HG03066 (cell line): Measurements from ENCODE around the gene BICC1.

Source experiments
- ATAC-seq: cut with Tn5 transposase; IDR thresholded peaks from one replicate; pipeline ENCODE4 v1.9.1; 2021; ENCODE audit warnings: low read depth; ENCODE audit not compliant: unreplicated experiment

Gene BICC1

DNA sequence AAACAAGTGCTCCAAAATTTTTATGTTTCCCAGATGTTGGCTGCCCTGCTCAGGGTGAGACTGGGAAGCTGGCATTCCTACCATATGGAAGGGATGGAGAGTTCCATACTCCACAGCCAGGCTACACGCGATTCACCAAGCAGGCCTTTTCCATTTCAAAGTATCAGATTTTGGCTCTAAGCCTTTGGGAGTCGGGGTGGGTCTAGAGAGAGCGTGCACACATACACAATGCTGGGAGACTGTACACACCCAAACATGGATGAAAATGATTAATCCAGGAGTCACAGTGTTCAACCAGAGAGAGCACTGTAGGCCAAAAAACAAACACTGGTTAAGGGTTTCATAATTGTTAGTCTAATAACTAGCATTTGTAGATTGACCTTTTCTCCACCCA is 295.0 kb downstream of the BICC1 start:
- ATAC-seq = no peak

DNA sequence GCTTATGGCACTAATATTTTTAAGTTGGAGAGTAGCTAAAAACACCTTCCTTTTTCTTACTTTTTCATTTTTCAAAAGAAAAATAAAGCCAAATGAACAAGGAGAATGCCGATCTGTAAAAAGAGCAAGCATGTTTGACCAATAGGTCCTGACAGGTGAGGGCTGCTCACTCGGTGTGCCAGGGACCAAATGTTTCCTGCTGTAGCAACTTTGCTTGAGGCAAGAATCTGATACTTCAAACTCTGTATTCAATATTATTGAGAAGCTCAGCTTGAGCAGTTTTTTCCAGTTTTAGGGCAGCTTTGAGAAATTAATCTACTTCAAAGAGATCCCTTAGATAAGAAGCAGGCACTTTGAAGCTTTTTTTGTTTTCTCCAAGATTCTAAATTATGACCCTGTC is 298.1 kb downstream of the BICC1 start:
- ATAC-seq = no peak

DNA sequence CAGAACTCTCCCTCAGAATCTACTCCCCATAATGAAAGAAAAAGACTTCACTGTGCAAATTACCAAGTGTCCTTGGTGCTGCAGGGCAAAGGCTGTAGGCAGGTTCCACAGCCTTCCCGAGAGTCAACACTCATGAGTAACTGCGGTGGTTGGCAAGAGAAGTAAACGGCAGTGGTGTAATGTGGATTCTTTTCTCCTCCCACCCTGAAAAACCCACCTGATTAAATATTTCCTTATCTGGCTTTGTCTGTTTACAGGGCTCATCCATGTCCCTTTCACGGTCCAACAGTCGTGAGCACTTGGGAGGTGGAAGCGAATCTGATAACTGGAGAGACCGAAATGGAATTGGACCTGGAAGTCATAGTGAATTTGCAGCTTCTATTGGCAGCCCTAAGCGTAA is 300.9 kb downstream of the BICC1 start:
- ATAC-seq = no peak

DNA sequence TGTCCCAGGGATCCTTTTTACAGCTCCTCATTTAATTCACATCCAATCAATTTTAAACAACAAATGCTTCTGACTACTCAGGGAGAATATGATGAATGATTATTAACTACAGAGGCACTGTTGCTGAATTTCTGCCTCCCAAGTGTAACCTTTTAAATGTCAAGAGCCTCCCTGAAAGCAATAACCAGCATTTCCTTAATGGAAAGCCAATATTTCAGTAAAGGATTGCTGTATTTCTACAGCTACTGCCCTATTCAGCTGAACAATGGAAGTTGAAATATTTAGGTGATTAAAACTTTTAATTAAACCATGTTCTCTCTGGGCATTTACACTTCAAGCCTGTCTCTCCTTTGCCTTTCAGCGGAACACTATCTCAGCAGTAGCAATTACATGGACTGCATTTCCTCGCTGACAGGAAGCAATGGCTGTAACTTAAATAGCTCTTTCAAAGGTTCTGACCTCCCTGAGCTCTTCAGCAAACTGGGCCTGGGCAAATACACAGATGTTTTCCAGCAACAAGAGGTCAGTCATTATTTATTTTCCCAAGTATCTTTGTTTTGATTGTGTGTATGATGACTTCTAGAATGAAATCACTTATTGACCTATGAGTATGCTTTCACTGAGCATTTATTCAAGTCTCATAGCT is 304.7 kb downstream of the BICC1 start:
- no peak for ATAC-seq

DNA sequence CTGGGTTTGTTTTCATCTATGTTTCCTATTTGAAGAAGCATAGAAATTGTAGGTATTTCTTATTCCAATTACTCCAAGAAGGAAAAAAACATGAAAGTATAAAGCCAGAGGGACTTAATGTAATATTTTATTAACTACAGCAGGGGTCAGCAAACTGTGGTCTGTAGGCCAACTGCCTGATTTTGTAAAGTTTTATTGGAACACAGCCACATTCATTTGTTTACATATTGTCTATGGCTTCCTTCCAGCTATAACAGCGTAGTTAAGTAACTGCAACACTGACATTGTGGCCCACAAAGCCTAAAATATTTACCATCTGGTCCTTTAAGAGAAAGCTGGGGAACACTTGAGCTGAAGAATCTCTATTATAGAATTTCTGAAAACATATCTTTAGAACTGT is 306.2 kb downstream of the BICC1 start:
- no peak for ATAC-seq

DNA sequence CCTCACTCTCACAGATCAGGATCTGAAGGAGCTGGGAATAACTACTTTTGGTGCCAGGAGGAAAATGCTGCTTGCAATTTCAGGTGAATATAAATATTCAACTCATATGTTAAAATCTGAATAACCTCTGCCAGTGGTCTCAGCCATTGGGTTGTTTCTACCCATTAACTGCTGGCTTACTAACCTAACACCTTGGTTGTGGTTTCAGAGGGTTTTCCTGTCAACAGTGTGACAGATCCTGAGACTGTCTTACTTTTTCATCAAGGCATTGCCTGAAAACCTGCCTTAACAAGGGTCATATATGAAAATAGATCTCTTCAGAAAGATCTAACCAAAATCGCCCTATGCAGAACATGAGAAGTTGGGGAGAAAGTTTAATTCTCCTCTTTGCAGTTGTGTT is 307.7 kb downstream of the BICC1 start:
- no peak for ATAC-seq

DNA sequence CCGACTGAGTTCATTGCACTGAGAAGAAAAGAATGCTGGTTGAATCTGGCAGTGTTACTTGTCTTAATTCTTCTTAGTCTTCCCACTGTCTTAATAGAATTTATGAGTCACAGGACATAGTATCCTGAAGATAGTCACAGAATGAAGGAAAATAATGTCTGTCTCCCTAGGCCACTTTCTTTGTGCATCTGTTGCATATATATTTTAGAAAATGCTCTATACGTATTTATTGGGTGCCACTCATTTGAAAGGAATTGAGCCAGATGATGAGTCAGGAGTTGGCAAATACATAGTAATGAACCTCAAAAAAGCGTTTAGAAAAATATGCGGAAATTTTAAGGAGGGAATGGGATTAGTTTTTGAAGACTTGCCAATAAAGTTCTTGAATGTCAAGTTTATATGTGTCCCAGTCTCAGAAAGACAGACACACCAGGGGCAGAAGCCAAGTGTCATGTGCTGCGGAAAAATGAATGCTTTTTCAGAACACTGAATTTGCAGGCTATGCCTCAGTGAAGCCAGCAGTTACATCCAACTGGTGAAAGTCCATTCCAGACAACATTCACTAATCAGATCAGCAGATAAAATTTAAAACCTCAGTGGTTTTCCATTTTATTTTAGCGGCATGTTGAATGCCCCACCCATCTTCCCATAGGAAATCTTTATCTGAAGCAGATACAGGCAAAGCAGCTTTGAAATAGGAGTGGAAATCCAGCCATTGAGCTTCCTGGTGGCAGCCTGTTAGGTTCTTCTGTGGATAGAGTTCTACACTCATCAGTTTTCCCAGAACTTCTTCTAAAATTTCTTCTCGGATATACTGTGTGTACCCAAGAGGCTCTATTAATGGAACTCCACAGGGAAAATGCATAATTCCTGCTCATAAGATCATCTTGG is 308.4 kb downstream of the BICC1 start:
- no peak for ATAC-seq

DNA sequence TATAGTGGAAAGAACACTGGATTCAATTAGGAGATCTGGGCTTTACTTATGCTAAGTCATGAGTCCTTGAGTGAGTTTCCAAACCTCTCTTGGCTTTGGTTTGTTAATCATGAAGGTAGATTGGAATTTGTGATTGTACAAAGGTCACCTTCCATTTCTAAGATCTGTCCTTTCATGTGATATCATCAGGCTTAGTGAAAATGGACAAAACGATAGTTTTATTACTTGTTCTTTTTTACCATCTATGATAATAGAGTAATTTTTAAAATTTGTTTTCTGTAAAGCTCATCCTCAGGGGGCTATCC is 309.0 kb downstream of the BICC1 start:
- ATAC-seq = no peak

DNA sequence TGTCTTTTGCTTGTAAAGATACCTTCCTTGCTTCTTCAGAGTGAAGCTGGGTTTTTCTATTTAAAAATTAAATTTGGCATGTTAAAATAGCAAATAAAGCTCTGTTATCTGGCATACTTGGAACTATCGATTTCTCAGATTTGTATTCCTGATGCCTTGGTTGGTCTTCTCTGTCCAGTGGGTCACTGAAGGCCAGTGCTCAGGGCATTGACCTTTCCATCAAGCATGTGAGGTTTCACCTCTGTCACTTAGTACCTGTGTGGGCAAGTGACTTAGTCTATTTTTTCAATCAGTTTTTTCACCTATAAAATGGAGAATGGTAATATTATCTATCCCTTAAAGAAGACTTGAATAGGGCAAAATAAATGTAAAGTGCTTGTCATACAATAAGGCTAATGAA is 311.3 kb downstream of the BICC1 start:
- no peak for ATAC-seq

DNA sequence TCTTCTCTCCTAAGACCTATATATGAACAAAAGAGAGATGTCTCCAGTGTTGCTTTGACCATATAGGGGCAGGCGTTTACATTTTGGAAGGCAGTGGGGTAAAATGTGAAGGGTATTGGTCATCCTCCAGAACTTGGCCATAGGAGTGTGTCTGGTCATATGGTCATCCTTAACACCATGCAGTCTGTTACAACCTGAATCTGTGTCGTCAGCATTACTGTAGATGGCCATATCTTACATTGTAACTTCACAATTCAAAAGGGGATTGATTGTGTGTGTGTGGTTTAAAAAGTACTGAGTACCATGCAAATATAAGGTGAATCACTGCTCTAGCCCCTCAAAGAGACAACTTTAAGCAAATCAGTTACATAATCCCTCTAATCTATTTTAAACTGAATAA is 311.7 kb downstream of the BICC1 start:
- no peak for ATAC-seq

DNA sequence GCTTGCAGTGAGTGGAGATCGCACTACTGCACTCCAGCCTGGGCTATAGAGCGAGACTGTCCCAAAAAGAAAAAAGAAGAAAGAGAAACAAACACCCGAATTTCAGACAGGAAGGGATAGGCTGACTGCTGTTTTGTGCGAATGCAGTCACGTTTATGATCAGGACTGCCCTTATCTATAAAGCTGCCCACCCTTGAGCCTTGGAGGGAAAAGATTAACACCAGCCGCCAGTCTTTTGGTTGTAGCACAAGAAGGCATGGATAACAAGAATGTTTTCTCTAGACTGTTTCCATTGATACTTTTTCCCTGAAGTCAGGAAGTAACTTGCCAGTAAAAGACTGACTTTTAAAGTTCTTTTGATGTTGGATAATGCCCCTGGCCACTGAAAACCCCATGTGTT is 314.0 kb downstream of the BICC1 start:
- no peak for ATAC-seq

DNA sequence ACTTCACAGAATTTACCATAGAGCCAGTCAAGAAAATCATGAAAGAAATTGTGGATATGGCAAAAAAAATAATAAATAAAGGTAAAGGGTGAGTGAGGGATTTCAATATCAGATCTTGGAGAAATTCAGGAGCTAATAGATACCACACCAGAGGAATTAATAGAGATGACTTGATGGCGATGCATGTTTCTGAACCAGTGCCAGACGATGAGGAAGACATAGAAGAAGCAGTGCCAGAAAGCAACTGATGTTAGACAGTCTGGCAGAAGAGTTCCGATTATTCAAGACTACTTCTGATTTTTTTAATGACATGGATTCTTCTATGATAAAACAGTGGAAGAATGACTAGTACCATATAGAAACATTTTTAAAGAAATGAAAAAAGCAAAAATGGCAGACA is 314.7 kb downstream of the BICC1 start:
- ATAC-seq = no peak

DNA sequence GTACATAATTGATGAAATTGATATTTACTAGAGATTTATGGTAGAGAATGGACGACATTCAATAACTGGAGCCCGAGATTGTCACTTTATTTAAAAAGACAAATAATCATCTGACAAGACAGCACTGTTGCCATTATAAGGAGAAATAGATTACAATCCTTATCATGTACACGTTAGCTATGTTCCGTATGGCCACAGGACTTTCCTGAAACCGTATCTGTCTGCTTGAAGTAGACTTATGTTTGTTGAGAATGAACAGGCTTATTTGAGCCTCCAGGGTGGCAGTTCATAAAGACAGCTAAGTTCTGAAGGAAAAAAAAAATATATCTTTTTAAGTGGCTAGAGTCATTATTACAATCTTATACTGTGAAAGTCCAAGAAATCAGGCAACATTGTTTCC is 317.2 kb downstream of the BICC1 start:
- no peak for ATAC-seq

DNA sequence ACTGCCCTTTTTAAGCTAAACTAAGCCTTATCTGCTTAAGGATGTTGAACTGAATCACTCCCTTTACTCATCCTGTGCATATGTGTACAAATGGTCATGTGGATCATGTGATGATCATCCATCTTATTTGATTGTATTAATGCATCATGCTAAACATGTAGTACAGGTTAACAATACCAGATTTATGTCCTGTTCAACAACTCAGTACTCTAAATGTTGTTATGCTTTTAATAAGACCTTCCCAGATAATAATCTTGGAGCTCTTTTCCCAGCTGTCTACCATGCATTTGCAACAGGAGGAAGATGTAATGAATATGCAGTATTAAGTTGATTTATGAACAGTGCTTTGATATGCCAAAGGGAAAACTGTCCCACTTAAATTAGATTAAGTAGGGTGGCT is 318.0 kb downstream of the BICC1 start:
- no peak for ATAC-seq

DNA sequence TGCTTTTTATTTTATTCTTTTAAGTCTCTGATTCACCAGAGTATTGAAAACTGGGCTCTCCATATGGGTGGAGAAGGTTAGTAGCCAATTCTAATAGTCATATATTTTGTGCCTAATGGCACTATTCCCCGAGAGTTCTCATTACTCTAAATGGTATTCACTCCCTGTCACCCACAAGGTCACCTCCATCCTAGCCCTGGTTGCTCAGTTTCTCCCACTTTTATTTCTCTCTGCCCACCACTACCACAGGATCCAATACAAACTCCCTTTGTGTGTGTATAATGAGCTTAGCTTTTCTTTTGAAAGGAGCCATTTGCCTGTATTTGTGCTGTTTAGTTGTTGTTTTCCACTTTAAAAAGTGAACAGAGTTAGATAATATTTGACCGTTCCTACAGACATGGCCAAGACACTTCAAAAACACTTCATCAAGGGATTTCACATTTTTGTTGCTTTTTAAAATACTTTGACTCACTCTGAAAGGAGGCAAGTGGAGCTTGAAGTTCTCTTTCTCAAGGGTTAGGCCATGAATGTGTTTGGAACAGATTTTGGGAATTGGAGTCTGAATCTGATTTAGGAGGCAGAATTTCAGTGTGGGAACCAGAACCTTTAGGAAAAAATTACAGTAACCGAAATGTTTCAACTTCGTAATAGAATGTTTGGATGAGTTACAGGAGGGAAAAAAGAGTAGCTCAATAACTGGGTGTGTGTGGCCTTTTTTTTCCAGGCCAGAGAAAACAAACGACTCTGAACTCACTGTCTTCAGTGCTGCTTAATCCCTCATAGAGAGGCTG is 321.3 kb downstream of the BICC1 start:
- no peak for ATAC-seq

DNA sequence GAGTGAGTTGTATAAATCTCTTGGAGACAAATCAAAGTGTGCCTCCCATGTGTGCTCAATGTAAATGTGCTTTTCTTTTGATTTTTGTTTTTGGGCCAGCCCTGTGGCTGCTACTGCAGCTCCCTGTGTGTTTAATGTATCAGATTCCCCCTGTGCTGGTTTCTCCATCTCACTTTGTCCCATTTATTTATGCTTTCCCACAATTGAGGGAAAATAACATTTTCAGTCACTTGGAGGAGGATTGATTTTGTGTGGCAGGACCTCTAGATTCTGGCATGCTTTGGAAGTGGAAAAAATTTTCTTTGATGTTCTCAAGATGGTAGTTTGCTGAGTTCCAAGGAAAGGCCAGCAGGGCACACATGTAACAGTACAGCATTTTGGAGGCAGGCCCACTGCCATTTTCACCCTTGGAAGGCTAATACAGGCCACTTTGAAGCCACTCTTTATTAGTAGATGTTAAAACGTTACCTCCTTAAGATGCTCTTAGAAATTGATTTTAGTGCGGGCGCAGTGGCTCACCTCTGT is 323.6 kb downstream of the BICC1 start:
- ATAC-seq = no peak

DNA sequence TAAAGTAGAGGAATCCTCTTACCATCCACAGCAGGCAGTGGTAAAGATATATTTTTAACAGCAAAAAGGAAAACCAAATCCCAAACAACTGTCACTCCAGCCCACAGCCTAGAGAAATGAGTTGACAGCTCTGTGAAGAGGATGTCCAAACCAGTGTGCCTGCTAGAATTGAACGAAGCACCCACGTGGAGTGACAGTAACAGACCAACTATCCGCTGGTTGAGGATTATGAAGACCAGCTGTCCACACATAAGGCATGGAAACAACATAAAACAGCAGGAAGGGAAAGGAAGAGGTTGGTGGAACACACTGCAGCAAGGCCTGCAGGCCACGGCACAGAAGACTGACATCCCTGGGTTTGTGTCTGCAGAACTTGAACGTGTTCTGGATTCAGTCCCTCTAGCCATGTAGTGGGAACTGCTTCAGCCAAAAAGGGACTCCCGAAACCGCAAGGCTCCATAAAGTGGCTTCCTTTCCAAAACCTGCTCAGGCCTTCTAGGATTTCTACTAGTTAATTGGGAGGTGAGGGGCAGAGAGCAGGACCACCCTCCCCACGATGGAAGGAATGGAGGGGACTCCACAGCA is 324.4 kb downstream of the BICC1 start:
- ATAC-seq = no peak

DNA sequence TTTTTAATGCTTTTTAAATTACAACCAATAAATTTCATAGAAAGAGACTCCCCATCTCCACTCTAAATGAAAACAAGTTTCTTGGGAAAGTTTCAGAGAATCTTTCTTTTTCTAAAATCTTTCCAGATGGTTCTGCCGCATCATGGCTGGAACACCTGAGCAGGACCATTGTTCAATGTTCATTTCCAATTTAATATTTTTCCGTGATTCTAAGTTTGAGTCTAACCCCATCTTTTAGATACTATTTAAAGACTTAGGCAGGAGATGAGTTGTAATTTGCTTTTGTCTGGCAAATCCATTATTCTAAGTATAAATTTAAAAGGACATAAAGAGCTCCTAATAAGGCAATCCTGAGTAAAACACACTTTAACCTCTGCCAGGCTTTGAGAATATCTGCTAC is 325.2 kb downstream of the BICC1 start:
- ATAC-seq = no peak

DNA sequence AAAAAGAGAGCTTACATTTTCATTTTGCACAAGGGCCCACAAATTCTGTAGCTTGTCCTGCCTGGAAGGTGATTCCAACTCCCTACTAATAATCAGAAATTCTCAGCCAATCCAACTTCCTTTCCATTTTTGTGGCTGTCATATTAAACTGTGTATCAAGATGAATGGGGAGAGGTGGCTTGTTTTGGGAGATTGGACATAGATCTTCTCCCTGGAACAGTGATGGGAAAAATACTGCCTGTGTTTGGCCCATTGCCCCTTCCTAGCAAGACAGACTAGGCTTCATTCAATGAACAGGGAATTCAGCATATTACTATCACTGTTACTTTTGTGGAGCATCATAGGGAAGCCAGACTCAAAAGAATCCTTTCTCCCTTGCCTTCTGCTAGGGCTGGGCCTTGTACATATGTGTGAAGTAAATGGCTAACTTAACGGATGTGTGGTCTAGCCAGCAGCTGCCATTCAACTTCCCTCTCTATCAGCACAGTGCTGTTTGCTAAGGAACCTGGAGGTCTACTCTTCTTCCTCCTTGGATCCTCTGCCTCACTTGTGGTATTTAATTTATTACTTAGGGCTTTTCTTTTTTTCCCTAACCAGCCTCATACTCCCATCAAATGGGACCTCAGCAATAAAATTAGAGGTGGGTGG is 326.0 kb downstream of the BICC1 start:
- ATAC-seq = no peak

DNA sequence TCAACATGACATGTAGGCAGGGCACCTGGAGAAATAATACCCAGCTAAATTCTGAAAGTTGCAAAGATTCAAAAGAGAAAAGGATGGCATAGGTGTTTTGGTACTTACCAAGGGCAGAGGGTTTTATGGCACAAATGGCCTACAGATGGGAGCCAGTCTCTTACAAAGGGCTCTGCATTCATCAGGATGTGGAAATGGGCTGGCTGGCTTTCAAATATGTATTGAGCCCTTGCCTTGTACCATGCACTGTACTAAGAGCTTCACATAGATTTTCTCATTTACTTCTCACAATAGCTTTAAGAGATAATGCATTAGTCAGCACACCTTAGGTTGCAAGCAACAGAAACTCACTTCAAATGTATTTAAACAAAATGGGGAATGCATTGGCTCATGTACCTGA is 327.1 kb downstream of the BICC1 start:
- ATAC-seq = no peak
